HG02759 (cell line): ENCODE data around the gene GGTA1.
"Not testable (repeated sequence)": the region's sequence is repeated elsewhere in the genome, so short reads cannot be mapped to it uniquely, and the experiment has no call there.

Experiments used
- ATAC-seq: cut with Tn5 transposase; IDR thresholded peaks from one replicate; pipeline ENCODE4 v1.9.1; 2021; ENCODE audit warnings: mild to moderate bottlenecking, moderate library complexity; ENCODE audit not compliant: unreplicated experiment

GGTA1 gene

GRCh38 chr9:121463026-121463807 lies 36.4 kb downstream of the GGTA1 start:
- ATAC-seq: no peak

GRCh38 chr9:121459513-121459912 lies 40.1 kb downstream of the GGTA1 start:
- no peak for ATAC-seq

GRCh38 chr9:121458449-121458848 lies 41.2 kb downstream of the GGTA1 start:
- ATAC-seq: not testable (repeated sequence)

GRCh38 chr9:121455527-121456239 lies 44.0 kb downstream of the GGTA1 start:
- ATAC-seq: no peak

- ATAC-seq: no peak
Observed at GRCh38 chr9:121454972-121455371, 44.7 kb downstream of the GGTA1 start.

GRCh38 chr9:121453232-121453892 lies 46.3 kb downstream of the GGTA1 start:
- no peak for ATAC-seq

- ATAC-seq: no peak
Observed at GRCh38 chr9:121452085-121452484, 47.6 kb downstream of the GGTA1 start.

GRCh38 chr9:121451586-121451985 lies 48.1 kb downstream of the GGTA1 start:
- ATAC-seq: no peak

GRCh38 chr9:121450241-121450640 lies 49.4 kb downstream of the GGTA1 start:
- no peak for ATAC-seq

GRCh38 chr9:121449786-121450185 lies 49.9 kb downstream of the GGTA1 start:
- no peak for ATAC-seq

- no peak for ATAC-seq
Observed at GRCh38 chr9:121447321-121447834, 52.3 kb downstream of the GGTA1 start.

GRCh38 chr9:121445986-121446385 lies 53.7 kb downstream of the GGTA1 start:
- ATAC-seq: no peak

- no peak for ATAC-seq
Observed at GRCh38 chr9:121443981-121444380, 55.7 kb downstream of the GGTA1 start.

- no peak for ATAC-seq
Observed at GRCh38 chr9:121441165-121441564, 58.5 kb downstream of the GGTA1 start.

- no peak for ATAC-seq
Observed at GRCh38 chr9:121439711-121440664, 59.7 kb downstream of the GGTA1 start.

GRCh38 chr9:121439016-121439415 lies 60.6 kb downstream of the GGTA1 start:
- ATAC-seq: no peak

- no peak for ATAC-seq
Observed at GRCh38 chr9:121437891-121438290, 61.8 kb downstream of the GGTA1 start.

GRCh38 chr9:121437046-121437445 lies 62.6 kb downstream of the GGTA1 start:
- not testable (repeated sequence) for ATAC-seq

GRCh38 chr9:121434969-121435368 lies 64.7 kb downstream of the GGTA1 start:
- no peak for ATAC-seq

- ATAC-seq: no peak
Observed at GRCh38 chr9:121427899-121428298, 71.7 kb downstream of the GGTA1 start.
